ENCODE data around the gene MTHFD1L.

DNA sequence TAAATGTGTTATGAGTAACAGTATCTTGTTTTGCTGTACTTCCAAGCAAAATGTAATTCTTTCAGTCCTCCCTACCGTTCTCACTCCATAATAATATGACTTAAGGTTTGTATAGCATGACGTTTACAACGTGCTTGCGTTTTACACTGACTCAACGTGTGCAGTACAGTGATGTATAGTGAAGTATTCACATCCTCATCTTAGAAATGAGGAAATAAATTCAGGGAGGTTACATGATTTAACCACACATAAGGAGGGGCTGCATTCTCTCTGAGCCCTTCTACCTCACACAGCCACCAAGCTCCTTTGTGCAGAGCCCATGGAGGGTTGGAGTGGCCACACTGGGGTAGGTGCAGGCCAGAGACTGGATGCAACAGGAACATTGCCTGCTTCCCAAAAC is 164.5 kb downstream of the MTHFD1L start:
- TF ChIP-seq, protein P1, sequence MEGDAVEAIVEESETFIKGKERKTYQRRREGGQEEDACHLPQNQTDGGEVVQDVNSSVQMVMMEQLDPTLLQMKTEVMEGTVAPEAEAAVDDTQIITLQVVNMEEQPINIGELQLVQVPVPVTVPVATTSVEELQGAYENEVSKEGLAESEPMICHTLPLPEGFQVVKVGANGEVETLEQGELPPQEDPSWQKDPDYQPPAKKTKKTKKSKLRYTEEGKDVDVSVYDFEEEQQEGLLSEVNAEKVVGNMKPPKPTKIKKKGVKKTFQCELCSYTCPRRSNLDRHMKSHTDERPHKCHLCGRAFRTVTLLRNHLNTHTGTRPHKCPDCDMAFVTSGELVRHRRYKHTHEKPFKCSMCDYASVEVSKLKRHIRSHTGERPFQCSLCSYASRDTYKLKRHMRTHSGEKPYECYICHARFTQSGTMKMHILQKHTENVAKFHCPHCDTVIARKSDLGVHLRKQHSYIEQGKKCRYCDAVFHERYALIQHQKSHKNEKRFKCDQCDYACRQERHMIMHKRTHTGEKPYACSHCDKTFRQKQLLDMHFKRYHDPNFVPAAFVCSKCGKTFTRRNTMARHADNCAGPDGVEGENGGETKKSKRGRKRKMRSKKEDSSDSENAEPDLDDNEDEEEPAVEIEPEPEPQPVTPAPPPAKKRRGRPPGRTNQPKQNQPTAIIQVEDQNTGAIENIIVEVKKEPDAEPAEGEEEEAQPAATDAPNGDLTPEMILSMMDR (conservative IDR thresholded peaks at IDR 0.05 in 1 of 2, IDR thresholded peaks at IDR 0.05 in 1 of 2; ENCODE audit: extremely low read depth in 1 of 2, insufficient read depth in 1 of 2, low read depth in 1 of 2, low read length in 2 of 2) = no peak
- no peak for TF ChIP-seq EZH2 (IDR thresholded peaks at IDR 0.05; ENCODE audit: borderline replicate concordance, low read length)

Measured in mammary epithelial cell (primary cell).